GM12878 (cell line): ENCODE data around the gene USP34. TPM values are rescaled to one million over a fixed set of nuclear protein-coding genes. Genes with fewer than 3 reads are reported as not detected.
A peak's percentile ranks its signal among the peaks of the same experiment; 100 is the strongest.

ENCODE experiments used
- CREB1 ChIP-seq: IDR thresholded peaks from 2 replicates; pipeline ENCODE4 v1.6.1; 2012; ENCODE audit warnings: low read depth, mild to moderate bottlenecking, inconsistent platforms
- EED ChIP-seq: sonication (generic); IDR thresholded peaks from 2 replicates; pipeline ENCODE4 v1.6.1; 2016; ENCODE audit warnings: antibody characterized with exemption, low read depth
- ETV6 ChIP-seq, 2 experiments: fragments of 450-650 bp in 1 of 2; IDR thresholded peaks in 1 of 2; conservative IDR thresholded peaks in 1 of 2; 2 replicates each; pipeline ENCODE4 v1.6.1; 2014; ENCODE audit warnings: antibody characterized with exemption in 1 of 2, borderline replicate concordance in 1 of 2, low read depth in 1 of 2, mild to moderate bottlenecking in 1 of 2, moderate library complexity in 1 of 2
- HCFC1 ChIP-seq: fragments of 150-350 bp; IDR thresholded peaks from 2 replicates; pipeline ENCODE4 v1.6.1; 2014; ENCODE audit warnings: low read length
- HDGF ChIP-seq: fragments of 450-650 bp; IDR thresholded peaks from 2 replicates; pipeline ENCODE4 v1.6.1; 2016; ENCODE audit warnings: antibody characterized with exemption
- IKZF1 ChIP-seq: fragments of 450-650 bp; conservative IDR thresholded peaks from 2 replicates; pipeline ENCODE4 v1.6.1; 2017; ENCODE audit warnings: antibody characterized with exemption, mild to moderate bottlenecking
- IKZF2 ChIP-seq, 2 experiments: fragments of 450-650 bp; IDR thresholded peaks; 2 replicates each; pipeline ENCODE4 v1.6.1; 2017; ENCODE audit warnings: mild to moderate bottlenecking in 2 of 2, moderate library complexity in 2 of 2
- MEF2A ChIP-seq: IDR thresholded peaks from 2 replicates; pipeline ENCODE4 v1.6.1; 2011; ENCODE audit warnings: low read depth, mild to moderate bottlenecking, low read length, moderate library complexity; ENCODE audit not compliant: insufficient read depth
- NR2C1 ChIP-seq: fragments of 450-650 bp; IDR thresholded peaks from 2 replicates; pipeline ENCODE4 v1.6.1; 2017; ENCODE audit warnings: antibody characterized with exemption, mild to moderate bottlenecking, moderate library complexity
- POLR2AphosphoS2 ChIP-seq: IDR thresholded peaks from 2 replicates; pipeline ENCODE4 v1.6.1; 2011; ENCODE audit warnings: low read depth, mild to moderate bottlenecking, low read length, improper control_type of control experiment, moderate library complexity
- RB1 ChIP-seq: fragments of 450-650 bp; formaldehyde crosslinking; IDR thresholded peaks from 2 replicates; pipeline ENCODE4 v1.6.1; 2017; ENCODE audit warnings: mild to moderate bottlenecking, borderline replicate concordance
- SMAD5 ChIP-seq: IDR thresholded peaks from 2 replicates; pipeline ENCODE4 v1.6.1; 2016; ENCODE audit warnings: antibody characterized with exemption, low read depth
- TAF1 ChIP-seq: IDR thresholded peaks from 2 replicates; pipeline ENCODE4 v1.6.1; 2011; ENCODE audit warnings: mild to moderate bottlenecking, low read depth, low read length, borderline replicate concordance
- YY1 ChIP-seq: IDR thresholded peaks from 2 replicates; pipeline ENCODE4 v1.6.1; 2011; ENCODE audit warnings: low read depth, mild to moderate bottlenecking, low read length
- polyA plus RNA-seq, 11 experiments: library from polyadenylated mRNA; depleted of rRNA in 4 of 11; unstranded in 6 of 11; stranded (reverse) in 5 of 11; fragments of >200 nt; fragmentation: Nextera tagmentation in 4 of 11; fragmentation: Illumina TruSeq in 1 of 11; extraction: Ambion mirVana in 4 of 11; extraction: Trizol in 1 of 11; gene quantifications; 1 replicate in 1 of 11; 2 replicates in 10 of 11; pipeline versions ENCODE4 v1.2.1 to v1.2.3, GENCODE V29; 2011 to 2016; ENCODE audit warnings: inconsistent platforms in 2 of 11, missing spikeins in 2 of 11, low read depth in 1 of 11
- total RNA-seq, 4 experiments: library from RNA; depleted of rRNA in 3 of 4; stranded (reverse); fragments of >200 nt in 3 of 4; fragmentation: Illumina TruSeq in 1 of 4; extraction: Trizol in 1 of 4; gene quantifications; 2 replicates each; pipeline versions ENCODE4 v1.2.1 to v1.2.3, GENCODE V29; 2013 to 2021
- TF ChIP-seq, protein P1 (sequence below): fragments of 450-650 bp; IDR thresholded peaks from 2 replicates; pipeline ENCODE4 v1.6.1; 2017; ENCODE audit warnings: low read depth, mild to moderate bottlenecking, moderate library complexity
- TF ChIP-seq, protein P2 (sequence below): fragments of 450-650 bp; IDR thresholded peaks from 2 replicates; pipeline ENCODE4 v1.6.1; 2017; ENCODE audit warnings: antibody characterized with exemption, mild to moderate bottlenecking, moderate library complexity
- TF ChIP-seq, protein P3 (sequence below): IDR thresholded peaks from 2 replicates; pipeline ENCODE4 v1.6.1; 2011; ENCODE audit warnings: low read depth, mild to moderate bottlenecking, low read length, moderate library complexity, borderline replicate concordance; ENCODE audit errors: extremely low read depth
- TF ChIP-seq, protein P4 (sequence below): fragments of 450-650 bp; conservative IDR thresholded peaks from 2 replicates; pipeline ENCODE4 v1.6.1; 2017; ENCODE audit warnings: mild to moderate bottlenecking, moderate library complexity
- TF ChIP-seq, protein P5 (sequence below): fragments of 450-650 bp; IDR thresholded peaks from 2 replicates; pipeline ENCODE4 v1.6.1; 2017; ENCODE audit warnings: mild to moderate bottlenecking, low read depth, inconsistent platforms; ENCODE audit not compliant: poor library complexity, severe bottlenecking

USP34 gene
- total and polyA plus RNA-seq, 10 of the 15 experiments (the other 5 are each of a cell fraction or from before 2014, with no cell fraction given), result 26.2 to 106 (median 62.1) TPM

DNA sequence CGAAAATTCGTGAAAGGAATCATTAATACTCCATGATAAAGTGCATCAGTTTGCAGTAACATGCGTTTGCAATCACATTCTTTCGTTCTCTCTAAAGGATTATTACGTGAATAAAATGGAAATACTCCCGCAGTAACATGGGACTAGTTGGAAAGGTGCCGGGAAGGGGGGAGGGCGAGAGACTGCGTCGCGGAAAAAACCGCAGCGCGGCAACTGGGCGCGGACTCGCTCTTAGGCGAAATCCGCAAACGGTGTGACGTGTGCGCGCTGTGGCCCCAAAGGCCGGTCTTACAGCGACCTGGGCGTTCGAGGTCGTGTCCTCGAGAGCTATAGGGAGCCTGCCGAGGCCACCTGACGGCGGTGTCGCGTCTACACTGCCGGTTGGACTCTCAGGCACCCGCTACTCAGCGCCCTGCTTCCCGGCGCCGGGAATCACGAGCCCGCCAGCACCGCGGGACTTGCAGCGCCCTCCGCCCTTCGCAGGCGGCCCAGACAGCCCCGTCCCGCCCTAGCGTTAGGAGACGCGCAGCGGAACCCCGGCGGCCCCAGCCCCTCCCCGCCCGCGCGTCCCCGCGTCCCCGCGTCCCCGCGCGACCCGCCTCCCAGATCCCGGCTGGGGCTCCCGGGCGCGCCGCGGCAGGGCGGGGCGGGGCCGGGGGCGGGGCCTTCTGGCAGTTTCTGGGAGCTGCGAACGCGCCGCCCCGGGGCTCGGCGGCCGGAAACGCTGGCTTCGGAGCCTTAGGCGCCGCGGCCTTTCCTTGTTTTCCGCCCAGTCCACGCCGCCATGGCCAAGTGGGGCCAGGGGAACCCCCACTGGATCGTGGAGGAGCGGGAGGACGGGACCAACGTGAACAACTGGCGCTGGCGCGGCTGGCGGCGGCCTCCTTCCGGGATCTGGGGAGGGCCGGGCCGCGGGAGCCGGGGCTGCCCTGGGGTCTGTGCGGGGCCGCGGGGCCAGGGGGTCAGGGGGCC lies 293.8 kb downstream of the USP34 start (continued):
- TF ChIP-seq HDGF (peak; percentile 17; the same call in 1 of the 2 replicates), TAF1 (peak; percentile 47; the same call in 1 of the 2 replicates), CREB1 (peak; percentile 71), IKZF1 (peak; percentile 97), POLR2AphosphoS2 (no peak; the same call in none of the 2 replicates), YY1 (peak; percentile 22; the same call in 1 of the 2 replicates), MEF2A (0 out of 2 replicates have a peak, but pooled peaks have one; percentile 38), ETV6 (conservative IDR thresholded peaks at IDR 0.05 in 1 of 2, IDR thresholded peaks at IDR 0.05 in 1 of 2; ENCODE audit: borderline replicate concordance in 1 of 2, low read depth in 1 of 2) (no peak), RB1 (peak; percentile 91; the same call in 1 of the 2 replicates), NR2C1 (peak; percentile 19; the same call in 1 of the 2 replicates), HCFC1 (peak; percentile 8; the same call in 1 of the 2 replicates), EED (peak; percentile 89), SMAD5 (peak; percentile 57), IKZF2 (IDR thresholded peaks at IDR 0.05) (peak; percentile 76 to 82)
- TF ChIP-seq, protein P1, sequence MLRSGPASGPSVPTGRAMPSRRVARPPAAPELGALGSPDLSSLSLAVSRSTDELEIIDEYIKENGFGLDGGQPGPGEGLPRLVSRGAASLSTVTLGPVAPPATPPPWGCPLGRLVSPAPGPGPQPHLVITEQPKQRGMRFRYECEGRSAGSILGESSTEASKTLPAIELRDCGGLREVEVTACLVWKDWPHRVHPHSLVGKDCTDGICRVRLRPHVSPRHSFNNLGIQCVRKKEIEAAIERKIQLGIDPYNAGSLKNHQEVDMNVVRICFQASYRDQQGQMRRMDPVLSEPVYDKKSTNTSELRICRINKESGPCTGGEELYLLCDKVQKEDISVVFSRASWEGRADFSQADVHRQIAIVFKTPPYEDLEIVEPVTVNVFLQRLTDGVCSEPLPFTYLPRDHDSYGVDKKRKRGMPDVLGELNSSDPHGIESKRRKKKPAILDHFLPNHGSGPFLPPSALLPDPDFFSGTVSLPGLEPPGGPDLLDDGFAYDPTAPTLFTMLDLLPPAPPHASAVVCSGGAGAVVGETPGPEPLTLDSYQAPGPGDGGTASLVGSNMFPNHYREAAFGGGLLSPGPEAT, result peak; percentile 51; the same call in 1 of the 2 replicates
- TF ChIP-seq, protein P2, sequence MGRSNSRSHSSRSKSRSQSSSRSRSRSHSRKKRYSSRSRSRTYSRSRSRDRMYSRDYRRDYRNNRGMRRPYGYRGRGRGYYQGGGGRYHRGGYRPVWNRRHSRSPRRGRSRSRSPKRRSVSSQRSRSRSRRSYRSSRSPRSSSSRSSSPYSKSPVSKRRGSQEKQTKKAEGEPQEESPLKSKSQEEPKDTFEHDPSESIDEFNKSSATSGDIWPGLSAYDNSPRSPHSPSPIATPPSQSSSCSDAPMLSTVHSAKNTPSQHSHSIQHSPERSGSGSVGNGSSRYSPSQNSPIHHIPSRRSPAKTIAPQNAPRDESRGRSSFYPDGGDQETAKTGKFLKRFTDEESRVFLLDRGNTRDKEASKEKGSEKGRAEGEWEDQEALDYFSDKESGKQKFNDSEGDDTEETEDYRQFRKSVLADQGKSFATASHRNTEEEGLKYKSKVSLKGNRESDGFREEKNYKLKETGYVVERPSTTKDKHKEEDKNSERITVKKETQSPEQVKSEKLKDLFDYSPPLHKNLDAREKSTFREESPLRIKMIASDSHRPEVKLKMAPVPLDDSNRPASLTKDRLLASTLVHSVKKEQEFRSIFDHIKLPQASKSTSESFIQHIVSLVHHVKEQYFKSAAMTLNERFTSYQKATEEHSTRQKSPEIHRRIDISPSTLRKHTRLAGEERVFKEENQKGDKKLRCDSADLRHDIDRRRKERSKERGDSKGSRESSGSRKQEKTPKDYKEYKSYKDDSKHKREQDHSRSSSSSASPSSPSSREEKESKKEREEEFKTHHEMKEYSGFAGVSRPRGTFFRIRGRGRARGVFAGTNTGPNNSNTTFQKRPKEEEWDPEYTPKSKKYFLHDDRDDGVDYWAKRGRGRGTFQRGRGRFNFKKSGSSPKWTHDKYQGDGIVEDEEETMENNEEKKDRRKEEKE, result no peak
- TF ChIP-seq, protein P3, sequence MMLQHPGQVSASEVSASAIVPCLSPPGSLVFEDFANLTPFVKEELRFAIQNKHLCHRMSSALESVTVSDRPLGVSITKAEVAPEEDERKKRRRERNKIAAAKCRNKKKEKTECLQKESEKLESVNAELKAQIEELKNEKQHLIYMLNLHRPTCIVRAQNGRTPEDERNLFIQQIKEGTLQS, result no peak
- TF ChIP-seq, protein P4, sequence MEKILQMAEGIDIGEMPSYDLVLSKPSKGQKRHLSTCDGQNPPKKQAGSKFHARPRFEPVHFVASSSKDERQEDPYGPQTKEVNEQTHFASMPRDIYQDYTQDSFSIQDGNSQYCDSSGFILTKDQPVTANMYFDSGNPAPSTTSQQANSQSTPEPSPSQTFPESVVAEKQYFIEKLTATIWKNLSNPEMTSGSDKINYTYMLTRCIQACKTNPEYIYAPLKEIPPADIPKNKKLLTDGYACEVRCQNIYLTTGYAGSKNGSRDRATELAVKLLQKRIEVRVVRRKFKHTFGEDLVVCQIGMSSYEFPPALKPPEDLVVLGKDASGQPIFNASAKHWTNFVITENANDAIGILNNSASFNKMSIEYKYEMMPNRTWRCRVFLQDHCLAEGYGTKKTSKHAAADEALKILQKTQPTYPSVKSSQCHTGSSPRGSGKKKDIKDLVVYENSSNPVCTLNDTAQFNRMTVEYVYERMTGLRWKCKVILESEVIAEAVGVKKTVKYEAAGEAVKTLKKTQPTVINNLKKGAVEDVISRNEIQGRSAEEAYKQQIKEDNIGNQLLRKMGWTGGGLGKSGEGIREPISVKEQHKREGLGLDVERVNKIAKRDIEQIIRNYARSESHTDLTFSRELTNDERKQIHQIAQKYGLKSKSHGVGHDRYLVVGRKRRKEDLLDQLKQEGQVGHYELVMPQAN, result peak; percentile 59
- TF ChIP-seq, protein P5, sequence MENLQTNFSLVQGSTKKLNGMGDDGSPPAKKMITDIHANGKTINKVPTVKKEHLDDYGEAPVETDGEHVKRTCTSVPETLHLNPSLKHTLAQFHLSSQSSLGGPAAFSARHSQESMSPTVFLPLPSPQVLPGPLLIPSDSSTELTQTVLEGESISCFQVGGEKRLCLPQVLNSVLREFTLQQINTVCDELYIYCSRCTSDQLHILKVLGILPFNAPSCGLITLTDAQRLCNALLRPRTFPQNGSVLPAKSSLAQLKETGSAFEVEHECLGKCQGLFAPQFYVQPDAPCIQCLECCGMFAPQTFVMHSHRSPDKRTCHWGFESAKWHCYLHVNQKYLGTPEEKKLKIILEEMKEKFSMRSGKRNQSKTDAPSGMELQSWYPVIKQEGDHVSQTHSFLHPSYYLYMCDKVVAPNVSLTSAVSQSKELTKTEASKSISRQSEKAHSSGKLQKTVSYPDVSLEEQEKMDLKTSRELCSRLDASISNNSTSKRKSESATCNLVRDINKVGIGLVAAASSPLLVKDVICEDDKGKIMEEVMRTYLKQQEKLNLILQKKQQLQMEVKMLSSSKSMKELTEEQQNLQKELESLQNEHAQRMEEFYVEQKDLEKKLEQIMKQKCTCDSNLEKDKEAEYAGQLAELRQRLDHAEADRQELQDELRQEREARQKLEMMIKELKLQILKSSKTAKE, result no peak
